Measurements from ENCODE around the gene SASS6. TPM values are rescaled to one million over a fixed set of nuclear protein-coding genes. Genes with fewer than 3 reads are reported as not detected.

The SASS6 gene
- polyA plus RNA-seq, 1 donor (not counting 4 experiments of a cell fraction or from before 2014, with no cell fraction given): 2.5 TPM

DNA sequence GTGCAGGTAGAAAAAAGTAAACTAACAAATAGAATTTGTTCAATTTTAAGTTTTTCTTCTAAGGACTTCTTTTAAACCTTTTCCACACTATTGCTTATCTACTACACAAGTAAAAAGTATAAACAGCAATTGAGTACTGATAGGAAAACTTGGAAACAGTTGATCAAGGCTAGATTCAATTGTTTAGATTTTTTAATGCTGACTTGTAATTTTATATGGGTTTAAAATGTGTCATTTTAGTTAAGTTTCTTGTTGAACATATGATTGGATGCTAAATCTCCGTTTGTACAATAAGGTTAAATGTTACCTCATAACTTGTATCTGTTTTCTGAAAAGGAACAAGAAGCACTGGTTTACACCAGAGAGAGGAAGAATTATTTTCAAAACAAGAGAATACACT, 5.5 kb downstream of the SASS6 start:
- no peak overlapping the region for H2AFZ ChIP-seq (ENCODE audit: control insufficient read depth, low read length)
- no peaks in the 10 kb centered on the region for H3K9me1 ChIP-seq (ENCODE audit: control insufficient read depth, extremely low read depth, insufficient read depth, low read length)
- TF ChIP-seq EZH2 (IDR thresholded peaks at IDR 0.05; ENCODE audit: low read length): no peak
- TF ChIP-seq, protein P1, sequence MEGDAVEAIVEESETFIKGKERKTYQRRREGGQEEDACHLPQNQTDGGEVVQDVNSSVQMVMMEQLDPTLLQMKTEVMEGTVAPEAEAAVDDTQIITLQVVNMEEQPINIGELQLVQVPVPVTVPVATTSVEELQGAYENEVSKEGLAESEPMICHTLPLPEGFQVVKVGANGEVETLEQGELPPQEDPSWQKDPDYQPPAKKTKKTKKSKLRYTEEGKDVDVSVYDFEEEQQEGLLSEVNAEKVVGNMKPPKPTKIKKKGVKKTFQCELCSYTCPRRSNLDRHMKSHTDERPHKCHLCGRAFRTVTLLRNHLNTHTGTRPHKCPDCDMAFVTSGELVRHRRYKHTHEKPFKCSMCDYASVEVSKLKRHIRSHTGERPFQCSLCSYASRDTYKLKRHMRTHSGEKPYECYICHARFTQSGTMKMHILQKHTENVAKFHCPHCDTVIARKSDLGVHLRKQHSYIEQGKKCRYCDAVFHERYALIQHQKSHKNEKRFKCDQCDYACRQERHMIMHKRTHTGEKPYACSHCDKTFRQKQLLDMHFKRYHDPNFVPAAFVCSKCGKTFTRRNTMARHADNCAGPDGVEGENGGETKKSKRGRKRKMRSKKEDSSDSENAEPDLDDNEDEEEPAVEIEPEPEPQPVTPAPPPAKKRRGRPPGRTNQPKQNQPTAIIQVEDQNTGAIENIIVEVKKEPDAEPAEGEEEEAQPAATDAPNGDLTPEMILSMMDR (optimal IDR thresholded peaks at IDR 0.05 in 1 of 3, IDR thresholded peaks at IDR 0.05 in 1 of 3, conservative IDR thresholded peaks at IDR 0.05 in 1 of 3; ENCODE audit: extremely low read depth in 1 of 3, insufficient read depth in 2 of 3, low read length in 3 of 3): no peak
- no peaks in the 10 kb centered on the region for H3K36me3 ChIP-seq (ENCODE audit: control insufficient read depth in 2 of 2, extremely low read depth in 1 of 2, insufficient read depth in 2 of 2, low read length in 2 of 2)
- FAIRE-seq: no peak
- peaks cover 51% of the 10 kb centered on the region for H3K79me2 ChIP-seq (ENCODE audit: control insufficient read depth, insufficient read depth, low read length)
- H4K20me1 ChIP-seq (ENCODE audit: control insufficient read depth, extremely low read depth, insufficient read depth, low read length): no peaks in the 10 kb centered on the region
- H3K27ac ChIP-seq (ENCODE audit: control insufficient read depth, insufficient read depth, low read length): no peak overlapping the region
- H3K27me3 ChIP-seq (ENCODE audit: control insufficient read depth, extremely low read depth, insufficient read depth, low read length): no peaks in the 10 kb centered on the region
- no peak for DNase-seq (ENCODE audit: low read depth, low spot score)
- dilution Hi-C loops (cut with MboI; ENCODE audit: extremely low pct_ligation_motif_present, low sequenced_read_pairs): no loop called here
- H3K4me3 ChIP-seq (ENCODE audit: control insufficient read depth in 2 of 3, extremely low read depth in 1 of 3, insufficient read depth in 2 of 3, low read depth in 1 of 3, low read length in 3 of 3): no peak overlapping the region
- peaks cover 8% of the 10 kb centered on the region for H3K4me1 ChIP-seq (ENCODE audit: control insufficient read depth, extremely low read depth, insufficient read depth, low read length)
- H3K9me3 ChIP-seq (ENCODE audit: control insufficient read depth, low read depth, low read length): no peaks in the 10 kb centered on the region
- H3K4me2 ChIP-seq (ENCODE audit: control insufficient read depth, extremely low read depth, insufficient read depth, low read depth, low read length): no peak overlapping the region
- H3K9ac ChIP-seq (ENCODE audit: control insufficient read depth, extremely low read depth, insufficient read depth, low read length): no peak overlapping the region

DNA sequence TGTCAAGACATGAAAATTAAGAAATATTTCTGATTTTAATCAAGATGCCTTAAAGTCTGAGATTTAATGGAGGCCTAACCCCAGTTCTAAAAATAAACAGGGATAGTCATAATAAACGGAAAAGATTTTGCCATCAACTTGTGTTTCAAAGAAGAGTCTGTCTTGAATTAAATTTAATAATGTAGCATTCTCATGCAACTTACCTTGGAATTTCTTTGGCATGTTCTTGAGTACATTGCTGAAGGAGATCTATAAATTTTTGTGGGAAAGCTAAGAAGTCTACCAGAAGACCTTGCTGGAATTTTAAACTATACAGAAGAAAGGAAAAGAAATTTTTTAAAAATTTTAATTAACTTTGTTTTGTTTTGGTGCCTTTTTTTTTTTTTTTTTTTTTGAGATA, 10.6 kb downstream of the SASS6 start:
- DNase-seq (ENCODE audit: low read depth, low spot score) (no peak), FAIRE-seq (no peak)
- Histone ChIP-seq H3K4me1 (ENCODE audit: control insufficient read depth, extremely low read depth, insufficient read depth, low read length) (no peaks in the 10 kb centered on the region), H3K27ac (ENCODE audit: control insufficient read depth, insufficient read depth, low read length) (no peak overlapping the region), H3K9me1 (ENCODE audit: control insufficient read depth, extremely low read depth, insufficient read depth, low read length) (no peaks in the 10 kb centered on the region), H4K20me1 (ENCODE audit: control insufficient read depth, extremely low read depth, insufficient read depth, low read length) (no peaks in the 10 kb centered on the region), H3K36me3 (ENCODE audit: control insufficient read depth in 2 of 2, extremely low read depth in 1 of 2, insufficient read depth in 2 of 2, low read length in 2 of 2) (peaks cover 2 to 6% of the 10 kb centered on the region in 2 experiments), H3K9ac (ENCODE audit: control insufficient read depth, extremely low read depth, insufficient read depth, low read length) (no peak overlapping the region), H3K79me2 (ENCODE audit: control insufficient read depth, insufficient read depth, low read length) (peaks cover 7% of the 10 kb centered on the region), H3K4me2 (ENCODE audit: control insufficient read depth, extremely low read depth, insufficient read depth, low read depth, low read length) (no peak overlapping the region), H3K9me3 (ENCODE audit: control insufficient read depth, low read depth, low read length) (no peaks in the 10 kb centered on the region), H3K4me3 (ENCODE audit: control insufficient read depth in 2 of 3, extremely low read depth in 1 of 3, insufficient read depth in 2 of 3, low read depth in 1 of 3, low read length in 3 of 3) (no peak overlapping the region), H2AFZ (ENCODE audit: control insufficient read depth, low read length) (no peak overlapping the region), H3K27me3 (ENCODE audit: control insufficient read depth, extremely low read depth, insufficient read depth, low read length) (no peaks in the 10 kb centered on the region)
- TF ChIP-seq, protein P1 (optimal IDR thresholded peaks at IDR 0.05 in 1 of 3, IDR thresholded peaks at IDR 0.05 in 1 of 3, conservative IDR thresholded peaks at IDR 0.05 in 1 of 3; ENCODE audit: extremely low read depth in 1 of 3, insufficient read depth in 2 of 3, low read length in 3 of 3): no peak
- no peak for TF ChIP-seq EZH2 (IDR thresholded peaks at IDR 0.05; ENCODE audit: low read length)
- dilution Hi-C loops (cut with MboI; ENCODE audit: extremely low pct_ligation_motif_present, low sequenced_read_pairs): no loop called here

Data from keratinocyte (primary cell).